DND-41 (cell line): ENCODE data around the gene ANGPTL1.
"Not testable (repeated sequence)": the region's sequence is repeated elsewhere in the genome, so short reads cannot be mapped to it uniquely, and the experiment has no call there.

ENCODE experiments used
- ATAC-seq: fragments of 200-7000 bp; cut with Tn5 transposase; 3 replicates; pipeline ENCODE4 v1.9.1; 2021; ENCODE audit warnings: low read depth; ENCODE audit not compliant: insufficient read depth
- DNase-seq: peaks from one replicate; pipeline ENCODE4 v3.0.0-alpha.2; 2020
- H2AFZ ChIP-seq: 2 replicates; pipeline ENCODE4 v1.6.0; 2012; ENCODE audit warnings: low read depth, low read length
- H3K27ac ChIP-seq: 2 replicates; pipeline ENCODE4 v1.5.1; 2012; ENCODE audit warnings: low read length, inconsistent platforms
- H3K27me3 ChIP-seq: fragments of 200-600 bp; sonication (generic); 2 replicates; pipeline ENCODE4 v1.6.0; 2012; ENCODE audit warnings: low read length, mild to moderate bottlenecking, inconsistent platforms; ENCODE audit not compliant: insufficient read depth, poor library complexity
- H3K36me3 ChIP-seq: 2 replicates; pipeline ENCODE4 v1.5.1; 2012; ENCODE audit warnings: low read length, inconsistent platforms; ENCODE audit not compliant: insufficient read depth
- H3K4me1 ChIP-seq: 2 replicates; pipeline ENCODE4 v1.5.1; 2012; ENCODE audit warnings: mild to moderate bottlenecking, low read length; ENCODE audit not compliant: insufficient read depth
- H3K4me2 ChIP-seq: 2 replicates; pipeline ENCODE4 v1.6.0; 2012; ENCODE audit warnings: mild to moderate bottlenecking, moderate library complexity, low read length, inconsistent platforms; ENCODE audit not compliant: insufficient read depth
- H3K4me3 ChIP-seq, 2 experiments: fragments of 200-600 bp in 1 of 2; shearing (Covaris generic) in 1 of 2; 2 replicates each; pipeline ENCODE4 v1.5.1; 2012 to 2016; ENCODE audit warnings: inconsistent platforms in 2 of 2, low read length in 2 of 2, mild to moderate bottlenecking in 2 of 2, low read depth in 1 of 2, moderate library complexity in 1 of 2
- H3K79me2 ChIP-seq: 2 replicates; pipeline ENCODE4 v1.6.0; 2012; ENCODE audit warnings: low read length, inconsistent platforms; ENCODE audit not compliant: insufficient read depth
- H3K9ac ChIP-seq: 2 replicates; pipeline ENCODE4 v1.6.0; 2012; ENCODE audit warnings: low read depth, mild to moderate bottlenecking, inconsistent platforms, low read length, moderate library complexity
- H3K9me3 ChIP-seq: 2 replicates; pipeline ENCODE4 v1.5.1; 2012; ENCODE audit warnings: low read length, moderate library complexity, mild to moderate bottlenecking, inconsistent platforms; ENCODE audit not compliant: insufficient read depth, severe bottlenecking
- H4K20me1 ChIP-seq: 2 replicates; pipeline ENCODE4 v1.6.0; 2012; ENCODE audit warnings: low read length; ENCODE audit not compliant: insufficient read depth
- EZH2 ChIP-seq: IDR thresholded peaks from 3 replicates; pipeline ENCODE4 v1.6.1; 2012; ENCODE audit warnings: borderline replicate concordance, low read depth, mild to moderate bottlenecking, moderate library complexity, low read length, inconsistent platforms; ENCODE audit not compliant: severe bottlenecking
- TF ChIP-seq, protein P1 (sequence below): IDR thresholded peaks from 2 replicates; pipeline ENCODE4 v1.5.1; 2012; ENCODE audit warnings: borderline replicate concordance, low read length, moderate library complexity, mild to moderate bottlenecking; ENCODE audit not compliant: poor library complexity, severe bottlenecking; ENCODE audit errors: extremely low read depth

ANGPTL1 gene

DNA sequence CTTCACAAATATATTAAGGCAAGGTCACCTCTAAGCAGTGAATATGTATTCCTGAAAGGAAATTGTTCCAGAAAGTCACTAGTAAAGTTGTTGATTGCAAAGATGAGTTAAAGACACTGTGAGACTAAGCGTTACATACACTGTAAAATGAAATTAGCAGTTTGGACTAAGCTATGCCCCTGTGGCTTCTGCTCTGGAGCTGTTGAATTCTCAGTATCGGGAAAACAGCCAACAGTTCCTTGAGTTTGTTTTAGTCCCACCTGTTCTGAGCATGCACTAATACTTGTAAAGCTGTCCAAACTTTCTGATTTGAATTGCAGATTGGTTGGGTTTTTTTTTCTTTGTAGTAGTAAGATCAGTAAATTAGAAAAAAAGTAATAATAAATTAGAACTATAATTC lies 21.0 kb downstream of the ANGPTL1 start:
- Histone ChIP-seq H3K27ac (no peak overlapping the region), H2AFZ (no peak overlapping the region), H3K36me3 (no peaks in the 10 kb centered on the region), H3K4me3 (no peak overlapping the region), H3K9me3 (no peaks in the 10 kb centered on the region), H3K4me2 (no peak overlapping the region), H4K20me1 (no peaks in the 10 kb centered on the region), H3K9ac (no peak overlapping the region), H3K79me2 (no peaks in the 10 kb centered on the region), H3K27me3 (no peaks in the 10 kb centered on the region), H3K4me1 (no peaks in the 10 kb centered on the region)
- DNase-seq = no peak
- TF ChIP-seq EZH2 = no peak
- TF ChIP-seq, protein P1, sequence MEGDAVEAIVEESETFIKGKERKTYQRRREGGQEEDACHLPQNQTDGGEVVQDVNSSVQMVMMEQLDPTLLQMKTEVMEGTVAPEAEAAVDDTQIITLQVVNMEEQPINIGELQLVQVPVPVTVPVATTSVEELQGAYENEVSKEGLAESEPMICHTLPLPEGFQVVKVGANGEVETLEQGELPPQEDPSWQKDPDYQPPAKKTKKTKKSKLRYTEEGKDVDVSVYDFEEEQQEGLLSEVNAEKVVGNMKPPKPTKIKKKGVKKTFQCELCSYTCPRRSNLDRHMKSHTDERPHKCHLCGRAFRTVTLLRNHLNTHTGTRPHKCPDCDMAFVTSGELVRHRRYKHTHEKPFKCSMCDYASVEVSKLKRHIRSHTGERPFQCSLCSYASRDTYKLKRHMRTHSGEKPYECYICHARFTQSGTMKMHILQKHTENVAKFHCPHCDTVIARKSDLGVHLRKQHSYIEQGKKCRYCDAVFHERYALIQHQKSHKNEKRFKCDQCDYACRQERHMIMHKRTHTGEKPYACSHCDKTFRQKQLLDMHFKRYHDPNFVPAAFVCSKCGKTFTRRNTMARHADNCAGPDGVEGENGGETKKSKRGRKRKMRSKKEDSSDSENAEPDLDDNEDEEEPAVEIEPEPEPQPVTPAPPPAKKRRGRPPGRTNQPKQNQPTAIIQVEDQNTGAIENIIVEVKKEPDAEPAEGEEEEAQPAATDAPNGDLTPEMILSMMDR = no peak
- ATAC-seq = no peak

DNA sequence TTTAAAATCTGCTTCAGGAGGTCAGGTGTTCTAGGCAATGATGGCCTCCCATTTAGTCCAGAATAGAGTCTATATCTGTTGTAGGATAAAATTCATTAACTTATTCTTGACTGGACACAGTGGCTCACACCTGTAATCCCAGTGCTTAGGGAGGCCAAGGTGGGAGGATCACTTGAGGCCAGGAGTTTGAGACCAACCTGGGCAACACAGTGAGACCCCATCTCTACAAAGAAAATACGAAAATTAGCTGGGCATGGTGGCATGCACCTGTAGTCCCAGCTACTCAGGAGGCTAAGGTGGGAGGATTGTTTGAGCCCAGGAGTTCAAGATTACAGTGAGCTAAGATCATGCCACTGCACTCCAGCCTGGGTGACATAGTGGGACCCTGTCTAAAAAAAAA lies 23.0 kb downstream of the ANGPTL1 start:
- not testable (repeated sequence) for H3K4me2 ChIP-seq, H3K27ac ChIP-seq, H3K79me2 ChIP-seq, H2AFZ ChIP-seq, H3K9me3 ChIP-seq, H3K4me1 ChIP-seq, H3K4me3 ChIP-seq, DNase-seq, H3K9ac ChIP-seq, H4K20me1 ChIP-seq, H3K36me3 ChIP-seq, H3K27me3 ChIP-seq, ATAC-seq

DNA sequence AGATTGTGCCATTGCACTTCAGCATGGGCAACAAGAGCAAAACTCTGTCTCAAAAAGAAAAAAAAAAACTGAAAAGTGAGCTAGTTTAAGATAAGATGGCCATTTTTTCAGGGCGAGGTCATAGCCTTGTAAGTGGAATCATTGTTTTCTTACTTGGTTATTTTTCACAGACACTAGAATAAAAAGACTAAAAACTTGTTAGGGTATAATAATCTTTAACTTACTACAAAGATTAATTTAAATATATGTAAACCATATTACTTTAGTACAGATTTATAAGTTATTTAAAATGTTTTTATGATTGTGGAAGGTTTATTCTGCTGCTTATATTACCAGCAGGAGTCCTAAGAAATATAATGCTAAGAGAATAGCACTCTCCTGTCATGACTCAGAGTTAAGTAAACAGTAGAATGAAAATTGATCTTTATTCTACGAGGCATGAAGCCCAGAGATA lies 23.5 kb downstream of the ANGPTL1 start:
- Histone ChIP-seq H3K27ac (no peak overlapping the region), H3K9ac (no peak overlapping the region), H2AFZ (no peak overlapping the region), H3K4me2 (no peak overlapping the region), H3K27me3 (no peaks in the 10 kb centered on the region), H4K20me1 (no peaks in the 10 kb centered on the region), H3K79me2 (no peaks in the 10 kb centered on the region), H3K4me1 (no peaks in the 10 kb centered on the region), H3K9me3 (no peaks in the 10 kb centered on the region), H3K4me3 (no peak overlapping the region), H3K36me3 (no peaks in the 10 kb centered on the region)
- TF ChIP-seq, protein P1 = no peak
- no peak for TF ChIP-seq EZH2
- DNase-seq (no peak), ATAC-seq (no peak)

DNA sequence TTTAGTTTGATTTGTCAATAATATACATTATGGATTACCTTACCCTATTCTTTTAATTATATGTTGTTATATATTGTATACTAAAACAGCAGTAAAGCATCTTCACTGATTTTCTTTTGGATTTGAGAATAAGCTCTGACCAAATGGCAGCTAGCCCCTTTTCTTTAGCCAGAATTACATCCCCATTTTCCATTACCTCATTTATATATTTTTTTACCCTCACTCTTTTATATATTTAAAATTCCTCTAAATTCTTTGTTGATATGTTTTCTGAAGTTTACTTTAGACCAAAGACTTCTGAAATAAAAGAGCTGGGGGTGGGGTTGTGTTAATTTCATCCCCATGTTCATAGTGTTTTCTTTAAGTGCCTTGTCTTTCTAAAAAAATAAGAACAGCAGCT lies 24.6 kb downstream of the ANGPTL1 start:
- H3K36me3 ChIP-seq = no peaks in the 10 kb centered on the region
- DNase-seq (no peak), ATAC-seq (no peak)
- no peaks in the 10 kb centered on the region for H4K20me1 ChIP-seq
- no peaks in the 10 kb centered on the region for H3K79me2 ChIP-seq
- no peak for TF ChIP-seq EZH2
- TF ChIP-seq, protein P1 = no peak
- H3K9ac ChIP-seq = no peak overlapping the region
- no peak overlapping the region for H3K4me2 ChIP-seq
- H3K9me3 ChIP-seq = no peaks in the 10 kb centered on the region
- H3K27me3 ChIP-seq = no peaks in the 10 kb centered on the region
- H3K4me3 ChIP-seq = no peak overlapping the region
- no peaks in the 10 kb centered on the region for H3K4me1 ChIP-seq
- H3K27ac ChIP-seq = no peak overlapping the region
- H2AFZ ChIP-seq = no peak overlapping the region
